Brain microvascular endothelial cell (primary cell): Measurements from ENCODE around the gene ANGPTL2.

Experiments used
- DNase-seq: peaks from one replicate; pipeline ENCODE4 v3.0.0-alpha.2; 2020
- H3K27ac ChIP-seq: fragments of 250-450 bp; sonication (Bioruptor Pico); 2 replicates; pipeline ENCODE4 v1.5.1; 2020; ENCODE audit warnings: mild to moderate bottlenecking, moderate library complexity
- H3K27me3 ChIP-seq: fragments of 250-450 bp; sonication (Bioruptor Pico); replicated peaks from 2 replicates; pipeline ENCODE4 v1.5.1; 2020; ENCODE audit warnings: mild to moderate bottlenecking
- H3K36me3 ChIP-seq: fragments of 250-450 bp; sonication (Bioruptor Pico); replicated peaks from 2 replicates; pipeline ENCODE4 v1.5.1; 2020; ENCODE audit warnings: mild to moderate bottlenecking
- H3K4me3 ChIP-seq: 2 replicates; pipeline ENCODE4 v1.5.1; 2011; ENCODE audit warnings: low read depth, mild to moderate bottlenecking, control low read depth, low read length, moderate library complexity
- CTCF ChIP-seq: IDR thresholded peaks from 2 replicates; pipeline ENCODE4 v1.5.1; 2011; ENCODE audit warnings: low read depth, mild to moderate bottlenecking, moderate library complexity, low read length, control low read depth, inconsistent platforms; ENCODE audit errors: missing control alignments
- in situ Hi-C: cut with HindIII; loops from 2 replicates; pipeline ENCODE4 v1.10.0; 2017; ENCODE audit warnings: low sequenced_read_pairs, low pct_ligation_motif_present

Gene ANGPTL2

GRCh38 chr9:127139775-127140174 is 17.3 kb upstream of the ANGPTL2 start:
- Histone ChIP-seq H3K27ac (no peak overlapping the region), H3K4me3 (no peak overlapping the region), H3K27me3 (no peaks in the 10 kb centered on the region), H3K36me3 (no peaks in the 10 kb centered on the region)
- in situ Hi-C loops, result no loop called here
- TF ChIP-seq CTCF, result no peak
- DNase-seq, result no peak

GRCh38 chr9:127139071-127139731 is 16.8 kb upstream of the ANGPTL2 start:
- H3K27me3 ChIP-seq, result no peaks in the 10 kb centered on the region
- in situ Hi-C loops, result no loop called here
- H3K36me3 ChIP-seq, result no peaks in the 10 kb centered on the region
- DNase-seq, result no peak
- TF ChIP-seq CTCF, result no peak
- no peak overlapping the region for H3K27ac ChIP-seq
- H3K4me3 ChIP-seq, result no peak overlapping the region

- Histone ChIP-seq H3K27me3 (no peaks in the 10 kb centered on the region), H3K27ac (no peak overlapping the region), H3K36me3 (no peaks in the 10 kb centered on the region), H3K4me3 (no peak overlapping the region)
- in situ Hi-C loops, result no loop called here
- no peak for TF ChIP-seq CTCF
- no peak for DNase-seq
Observed at GRCh38 chr9:127138444-127138843, 16.0 kb upstream of the ANGPTL2 start.

GRCh38 chr9:127137640-127138360 is 15.4 kb upstream of the ANGPTL2 start:
- no peak for TF ChIP-seq CTCF
- H3K36me3 ChIP-seq, result no peaks in the 10 kb centered on the region
- no peak for DNase-seq
- H3K27me3 ChIP-seq, result no peaks in the 10 kb centered on the region
- in situ Hi-C loops, result no loop called here
- no peak overlapping the region for H3K27ac ChIP-seq
- H3K4me3 ChIP-seq, result no peak overlapping the region

- no peak for TF ChIP-seq CTCF
- H3K4me3 ChIP-seq, result no peak overlapping the region
- in situ Hi-C loops, result no loop called here
- no peak for DNase-seq
- H3K27ac ChIP-seq, result no peak overlapping the region
- H3K27me3 ChIP-seq, result no peaks in the 10 kb centered on the region
- no peaks in the 10 kb centered on the region for H3K36me3 ChIP-seq
Observed at GRCh38 chr9:127136880-127137639, 14.6 kb upstream of the ANGPTL2 start.
